ENCODE measurements around the gene VPS13D. TPM values are rescaled to one million over a fixed set of nuclear protein-coding genes. Genes with fewer than 3 reads are reported as not detected.
"Not testable (repeated sequence)": the region's sequence is repeated elsewhere in the genome, so short reads cannot be mapped to it uniquely, and the experiment has no call there.

Gene VPS13D
- total and polyA plus RNA-seq, 11 donors = 32.1 to 301 (median 90.7) TPM

GRCh38 chr1:12518931-12519692, 289.3 kb downstream of the VPS13D start:
- intact Hi-C loops (cut with DNase I) = loop anchor here in 3 of 10 donors (5.0 to 10.0 kb wide), 2 partner anchors 96 to 98 kb away; partner anchors contain the start of gene DHRS3 (in 3 of the 3)
- TF ChIP-seq POLR2A (IDR thresholded peaks at IDR 0.05) = no peak
- H3K36me3 ChIP-seq = no peaks in the 10 kb centered on the region
- 26 to 32% (median 31%) methylated on average over 20 to 21 of the region's 21 CpGs for whole genome bisulfite sequencing, 4 donors
- H3K4me1 ChIP-seq = peaks cover 0 to 22% (median 13%) of the 10 kb centered on the region in 12 donors
- peak; percentile 72 to 96 (median 84) for ATAC-seq
- peak overlapping the region in 1 of 12 donors; percentile 7 for H3K4me3 ChIP-seq
- H3K27ac ChIP-seq = peak overlapping the region in 3 of 12 donors; percentile 13 to 81 (median 15)
- H3K27me3 ChIP-seq = no peaks in the 10 kb centered on the region
- DNase-seq = peak; percentile 56 to 85 (median 80)
- H3K9me3 ChIP-seq = no peaks in the 10 kb centered on the region

DNA sequence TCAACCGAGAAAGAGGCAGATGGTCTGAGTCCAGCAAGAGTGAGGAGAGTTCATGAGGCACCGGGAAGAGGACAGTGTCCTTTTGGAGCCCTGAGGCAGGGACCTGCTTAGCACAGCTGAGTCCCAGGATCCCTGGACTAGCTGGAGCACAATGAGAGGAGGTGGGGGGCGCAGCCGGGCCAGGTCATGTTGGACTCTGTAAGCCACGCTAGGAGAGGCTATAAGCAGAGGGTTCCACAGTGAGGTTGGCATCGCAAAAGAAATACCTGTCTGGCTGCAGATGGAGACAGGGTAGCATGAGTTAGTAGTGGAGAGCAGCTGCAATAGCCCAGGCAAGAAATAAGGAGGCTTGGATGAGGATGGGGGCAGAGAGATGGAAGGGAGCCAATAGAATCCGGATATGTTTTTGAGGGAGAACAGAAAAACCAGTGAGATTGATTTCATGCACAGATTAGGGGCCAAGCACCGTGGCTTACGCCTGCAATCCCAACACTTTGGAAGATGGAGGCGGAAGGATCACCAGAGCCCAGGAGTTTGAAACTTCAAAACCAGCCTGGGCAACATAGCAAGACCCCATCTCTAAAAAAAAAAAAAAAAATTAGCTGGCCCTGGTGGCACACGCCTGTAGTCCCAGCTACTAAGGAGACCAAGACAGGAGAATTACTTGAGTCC, 290.0 kb downstream of the VPS13D start:
- DNase-seq (no peak), ATAC-seq (peak in 2 of 4 donors; percentile 9 to 29)
- Histone ChIP-seq H3K4me1 (peaks cover 0 to 17% (median 12%) of the 10 kb centered on the region in 12 donors), H3K4me3 (no peak overlapping the region), H3K27ac (peak overlapping the region in 1 of 12 donors; percentile 81), H3K27me3 (no peaks in the 10 kb centered on the region), H3K36me3 (no peaks in the 10 kb centered on the region), H3K9me3 (no peaks in the 10 kb centered on the region)
- WGBS, 4 donors = 88 to 92% (median 90%) methylated on average over 11 of the region's 11 CpGs
- TF ChIP-seq CTCF (IDR thresholded peaks at IDR 0.05) = no peak
- intact Hi-C loops (cut with DNase I) = loop anchor here in 3 of 10 donors (5.0 to 10.0 kb wide), 2 partner anchors 95 to 97 kb away; partner anchors contain the start of gene DHRS3 (in 3 of the 3)

DNA sequence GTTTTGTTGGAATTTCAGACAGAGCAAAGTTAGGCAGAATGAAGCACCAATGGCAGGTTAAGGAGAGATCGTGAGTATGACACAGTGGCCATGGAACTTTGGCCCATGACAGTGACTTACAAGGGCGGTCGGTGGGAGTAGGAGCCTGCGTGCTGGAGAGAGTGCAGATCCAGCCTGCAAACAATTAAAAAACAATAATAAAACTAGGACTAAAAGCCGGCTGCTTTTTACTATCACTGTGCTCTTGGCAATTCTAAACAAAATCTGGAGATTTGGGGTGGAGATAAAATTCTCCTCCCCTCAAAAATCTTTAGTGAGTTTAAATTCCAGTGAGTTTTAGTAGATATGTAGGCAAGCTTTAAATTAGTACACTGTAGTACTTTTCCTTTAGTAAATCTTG, 291.3 kb downstream of the VPS13D start:
- TF ChIP-seq POLR2A (IDR thresholded peaks at IDR 0.05) = no peak
- no peak for TF ChIP-seq CTCF (IDR thresholded peaks at IDR 0.05)
- no peaks in the 10 kb centered on the region for H3K9me3 ChIP-seq
- no peak overlapping the region for H3K4me3 ChIP-seq
- H3K27me3 ChIP-seq = no peaks in the 10 kb centered on the region
- H3K27ac ChIP-seq = no peak overlapping the region
- ATAC-seq (no peak), DNase-seq (no peak)
- intact Hi-C loops (cut with DNase I) = no loop called here
- WGBS, 4 donors = 82 to 86% (median 84%) methylated on average over 5 of the region's 5 CpGs
- H3K4me1 ChIP-seq = peaks cover 0 to 24% (median 13%) of the 10 kb centered on the region in 12 donors
- H3K36me3 ChIP-seq = no peaks in the 10 kb centered on the region

- intact Hi-C loops (cut with DNase I); H3K27me3 ChIP-seq; H3K4me3 ChIP-seq; DNase-seq; H3K9me3 ChIP-seq; H3K27ac ChIP-seq; H3K36me3 ChIP-seq; ATAC-seq: not testable (repeated sequence)
- 95 to 98% (median 97%) methylated on average over 9 of the region's 9 CpGs for WGBS, 4 donors
- peaks cover 0 to 24% (median 13%) of the 10 kb centered on the region in 12 donors for H3K4me1 ChIP-seq
Measured at GRCh38 chr1:12522780-12523179, 292.9 kb downstream of the VPS13D start.

DNA sequence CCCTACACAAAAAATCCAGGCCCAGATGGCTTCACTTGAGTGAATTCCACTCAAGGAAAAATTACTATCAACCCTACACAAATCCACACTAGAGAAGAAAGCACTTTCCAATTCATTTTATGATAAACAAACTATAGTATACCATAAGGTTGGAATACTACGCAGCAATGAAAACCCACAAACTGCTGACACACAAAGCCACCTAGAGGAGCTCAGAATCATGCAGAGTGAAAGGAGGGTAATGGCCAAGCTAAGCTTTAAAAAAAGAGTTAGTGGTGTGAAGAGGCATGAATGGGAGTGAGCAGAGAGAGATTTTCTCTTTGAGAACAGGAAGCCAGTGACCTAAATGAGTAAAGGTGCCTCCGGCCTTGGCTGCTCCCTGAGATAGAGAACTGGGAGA, 294.4 kb downstream of the VPS13D start:
- DNase-seq = no peak
- Histone ChIP-seq H3K4me1 (peaks cover 0 to 18% (median 3%) of the 10 kb centered on the region in 12 donors), H3K27me3 (no peaks in the 10 kb centered on the region), H3K9me3 (no peaks in the 10 kb centered on the region), H3K27ac (no peak overlapping the region), H3K4me3 (no peak overlapping the region), H3K36me3 (no peaks in the 10 kb centered on the region)
- TF ChIP-seq POLR2A (IDR thresholded peaks at IDR 0.05) (no peak), CTCF (IDR thresholded peaks at IDR 0.05) (no peak)
- intact Hi-C loops (cut with DNase I) = no loop called here
- ATAC-seq = no peak
- WGBS, 4 donors = 95 to 99% (median 98%) methylated on average over 2 of the region's 2 CpGs
